Breast epithelium (tissue), 4 donors: ENCODE measurements around the gene SHROOM3. TPM values are rescaled to one million over a fixed set of nuclear protein-coding genes. Genes with fewer than 3 reads are reported as not detected.
"Not testable (repeated sequence)": the region's sequence is repeated elsewhere in the genome, so short reads cannot be mapped to it uniquely, and the experiment has no call there.

ENCODE experiments used
- DNase-seq, 2 donors: peaks; one replicate each; pipeline ENCODE4 v3.0.0-alpha.2; 2019; ENCODE audit warnings: low spot score in 2 of 2
- H3K27ac ChIP-seq, 2 donors: fragments of 200-600 bp; sonication (generic) in 1 of 2; one replicate each; pipeline ENCODE4 v1.5.1; 2016 to 2019; ENCODE audit warnings: mild to moderate bottlenecking in 1 of 2
- H3K27me3 ChIP-seq, 2 donors: fragments of 200-600 bp; sonication (generic) in 1 of 2; one replicate each; pipeline versions ENCODE4 v1.5.1 to v1.6.0; 2017 to 2019; ENCODE audit warnings: control low read depth in 1 of 2, mild to moderate bottlenecking in 1 of 2
- H3K36me3 ChIP-seq: fragments of 200-600 bp; one replicate; pipeline ENCODE4 v1.5.1; 2019
- H3K4me1 ChIP-seq, 2 donors: fragments of 200-600 bp; sonication (generic); one replicate each; pipeline ENCODE4 v1.5.1; 2016 to 2019; ENCODE audit warnings: control low read depth in 1 of 2
- H3K4me3 ChIP-seq, 3 donors: fragments of 200-600 bp; sonication (generic); 1 replicate in 2 of 3; 2 replicates in 1 of 3; pipeline ENCODE4 v1.5.1; 2016 to 2019; ENCODE audit warnings: mild to moderate bottlenecking in 3 of 3, moderate library complexity in 2 of 3
- H3K9me3 ChIP-seq, 2 donors: fragments of 200-600 bp; sonication (generic) in 1 of 2; one replicate each; pipeline ENCODE4 v1.5.1; 2016 to 2019; ENCODE audit warnings: control low read depth in 1 of 2
- CTCF ChIP-seq, 3 donors: fragments of 450-650 bp; IDR thresholded peaks; one replicate each; pipeline ENCODE4 v1.5.1; 2016 to 2017; ENCODE audit warnings: antibody characterized with exemption in 3 of 3, mild to moderate bottlenecking in 3 of 3, moderate library complexity in 3 of 3
- POLR2A ChIP-seq: fragments of 450-650 bp; IDR thresholded peaks from one replicate; pipeline ENCODE4 v1.6.1; 2016; ENCODE audit warnings: antibody characterized with exemption, mild to moderate bottlenecking, moderate library complexity
- POLR2AphosphoS5 ChIP-seq, 3 donors: sonication (generic); formaldehyde crosslinking; IDR thresholded peaks; one replicate each; pipeline ENCODE4 v1.6.1; 2017; ENCODE audit warnings: antibody characterized with exemption in 3 of 3
- intact Hi-C: fragments of 100-400 bp; cut with DNase I; formaldehyde crosslinking; loops from one replicate; pipeline ENCODE4 v1.15.1; 2023; ENCODE audit warnings: low total_unique reads
- total RNA-seq, 3 donors: library from RNA; depleted of rRNA; stranded (reverse); fragments of >200 nt; gene quantifications; one replicate each; pipeline ENCODE4 v1.1.0, GENCODE V29; 2016

SHROOM3 gene
- total RNA-seq, 3 donors from 2014 or later = 0.32 to 145 (median 100) TPM

GRCh38 chr4:76720121-76720520, 285.1 kb downstream of the SHROOM3 start:
- TF ChIP-seq POLR2AphosphoS5 (IDR thresholded peaks at IDR 0.05) (no peak), CTCF (IDR thresholded peaks at IDR 0.05) (no peak), POLR2A (no peak)

GRCh38 chr4:76722146-76722545, 287.1 kb downstream of the SHROOM3 start:
- H3K4me3 ChIP-seq, DNase-seq, intact Hi-C loops, H3K36me3 ChIP-seq, H3K9me3 ChIP-seq, H3K27me3 ChIP-seq: not testable (repeated sequence)
- H3K4me1 ChIP-seq = peaks cover 0 to 19% of the 10 kb centered on the region in 2 donors
- peak overlapping the region; percentile 3 to 81 for H3K27ac ChIP-seq

More at GRCh38 chr4:76720121-76720520, 285.1 kb downstream of the SHROOM3 start:
- Histone ChIP-seq H3K4me3 (no peak overlapping the region), H3K36me3 (no peaks in the 10 kb centered on the region), H3K9me3 (no peaks in the 10 kb centered on the region), H3K4me1 (peaks cover 0 to 25% of the 10 kb centered on the region in 2 donors), H3K27me3 (no peaks in the 10 kb centered on the region), H3K27ac (peak overlapping the region; percentile 67 to 69)
- intact Hi-C loops = no loop called here
- no peak for DNase-seq

- intact Hi-C loops = no loop called here
- H3K4me3 ChIP-seq = no peak overlapping the region
- no peaks in the 10 kb centered on the region for H3K36me3 ChIP-seq
- no peaks in the 10 kb centered on the region for H3K9me3 ChIP-seq
- no peaks in the 10 kb centered on the region for H3K27me3 ChIP-seq
- DNase-seq = no peak
- H3K4me1 ChIP-seq = peaks cover 0 to 19% of the 10 kb centered on the region in 2 donors
- H3K27ac ChIP-seq = peak overlapping the region; percentile 81 to 86
- TF ChIP-seq CTCF (IDR thresholded peaks at IDR 0.05) (no peak), POLR2AphosphoS5 (IDR thresholded peaks at IDR 0.05) (no peak), POLR2A (no peak)
Measured at GRCh38 chr4:76722838-76723237, 287.8 kb downstream of the SHROOM3 start.

GRCh38 chr4:76723373-76723772, 288.3 kb downstream of the SHROOM3 start:
- Histone ChIP-seq H3K27ac (peak overlapping the region; percentile 81 to 86), H3K4me1 (peaks cover 0 to 19% of the 10 kb centered on the region in 2 donors), H3K9me3 (no peaks in the 10 kb centered on the region), H3K36me3 (no peaks in the 10 kb centered on the region), H3K27me3 (no peaks in the 10 kb centered on the region), H3K4me3 (no peak overlapping the region)
- TF ChIP-seq POLR2AphosphoS5 (IDR thresholded peaks at IDR 0.05) (no peak), CTCF (IDR thresholded peaks at IDR 0.05) (no peak), POLR2A (no peak)
- intact Hi-C loops = no loop called here
- DNase-seq = no peak

- Histone ChIP-seq H3K4me3 (no peak overlapping the region), H3K27me3 (no peaks in the 10 kb centered on the region), H3K36me3 (no peaks in the 10 kb centered on the region), H3K27ac (peak overlapping the region; percentile 81 to 86), H3K4me1 (peaks cover 0 to 19% of the 10 kb centered on the region in 2 donors), H3K9me3 (no peaks in the 10 kb centered on the region)
- DNase-seq = peak in 1 of 2 donors; percentile 74
- intact Hi-C loops = no loop called here
- peak in 1 of 3 donors; percentile 72 for TF ChIP-seq POLR2AphosphoS5 (IDR thresholded peaks at IDR 0.05)
- TF ChIP-seq CTCF (IDR thresholded peaks at IDR 0.05) = no peak
- TF ChIP-seq POLR2A = no peak
Measured at GRCh38 chr4:76723924-76724323, 288.9 kb downstream of the SHROOM3 start.

GRCh38 chr4:76725039-76725438, 290.0 kb downstream of the SHROOM3 start:
- no peak overlapping the region for H3K4me3 ChIP-seq
- intact Hi-C loops = no loop called here
- no peaks in the 10 kb centered on the region for H3K27me3 ChIP-seq
- H3K36me3 ChIP-seq = no peaks in the 10 kb centered on the region
- TF ChIP-seq POLR2A = no peak
- TF ChIP-seq CTCF (IDR thresholded peaks at IDR 0.05) = no peak
- no peak for TF ChIP-seq POLR2AphosphoS5 (IDR thresholded peaks at IDR 0.05)
- H3K4me1 ChIP-seq = peaks cover 0 to 19% of the 10 kb centered on the region in 2 donors
- H3K9me3 ChIP-seq = no peaks in the 10 kb centered on the region
- DNase-seq = no peak
- H3K27ac ChIP-seq = peak overlapping the region; percentile 81 to 86
